Measurements from ENCODE around the gene SEPTIN1. TPM values are rescaled to one million over a fixed set of nuclear protein-coding genes. Genes with fewer than 3 reads are reported as not detected.

Gene SEPTIN1
- total and polyA plus RNA-seq, 2 experiments from 2014 or later = 0.21 to 3.9 TPM

DNA sequence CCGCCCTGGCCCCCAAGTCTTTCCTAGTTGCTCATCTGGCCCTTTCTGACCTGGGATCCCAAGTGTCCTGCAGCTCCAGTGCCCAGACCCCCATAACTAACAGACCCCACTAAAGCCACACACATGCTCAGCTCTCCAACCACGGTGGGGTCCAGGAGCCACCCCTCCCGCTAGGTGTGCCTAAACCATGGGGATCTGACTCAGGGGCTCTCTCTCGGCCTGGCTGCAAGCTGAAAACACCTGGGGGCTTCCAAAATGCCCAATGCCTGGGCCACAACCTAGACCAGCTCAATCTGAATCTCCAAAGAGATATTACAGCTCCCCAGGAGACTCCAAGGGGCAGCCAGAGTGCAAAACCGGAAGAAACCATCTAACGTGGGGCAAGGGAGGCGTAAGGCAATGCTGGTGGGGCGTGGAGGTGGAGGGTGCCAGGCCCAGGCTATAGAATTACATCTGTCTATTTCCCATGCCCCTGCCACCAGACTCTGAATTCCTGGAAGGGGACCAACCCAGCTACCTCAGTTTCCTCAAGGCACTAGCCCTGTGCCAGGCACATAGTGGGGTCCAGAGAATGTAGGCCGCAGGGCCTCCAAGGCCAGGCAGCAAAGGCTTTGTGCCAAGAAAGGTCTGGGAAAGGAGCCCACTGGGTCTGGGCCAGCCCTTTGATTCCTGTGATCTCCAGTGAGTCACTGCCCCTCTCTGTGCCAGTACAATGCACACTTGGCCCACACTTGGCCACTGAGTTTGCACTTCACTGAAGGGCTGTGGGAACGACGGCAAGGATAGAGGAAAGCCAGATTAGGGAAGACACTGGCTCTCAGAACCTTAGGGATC lies 30.6 kb downstream of the SEPTIN1 start:
- H2AFZ ChIP-seq = no peak overlapping the region
- ATAC-seq = no peak
- peaks cover 12% of the 10 kb centered on the region for H3K4me1 Mint-ChIP-seq
- no peaks in the 10 kb centered on the region for H4K20me1 ChIP-seq (replicated peaks; ENCODE audit: insufficient read depth)
- TF ChIP-seq CTCF (conservative IDR thresholded peaks at IDR 0.05; ENCODE audit: low read depth in 2 of 2) = no peak
- no peak for TF ChIP-seq NANOG (IDR thresholded peaks at IDR 0.05; ENCODE audit: borderline replicate concordance)
- no peak for TF ChIP-seq ZNF114 (CRISPR knock-in tag; IDR thresholded peaks at IDR 0.05)
- TF ChIP-seq, protein P1, sequence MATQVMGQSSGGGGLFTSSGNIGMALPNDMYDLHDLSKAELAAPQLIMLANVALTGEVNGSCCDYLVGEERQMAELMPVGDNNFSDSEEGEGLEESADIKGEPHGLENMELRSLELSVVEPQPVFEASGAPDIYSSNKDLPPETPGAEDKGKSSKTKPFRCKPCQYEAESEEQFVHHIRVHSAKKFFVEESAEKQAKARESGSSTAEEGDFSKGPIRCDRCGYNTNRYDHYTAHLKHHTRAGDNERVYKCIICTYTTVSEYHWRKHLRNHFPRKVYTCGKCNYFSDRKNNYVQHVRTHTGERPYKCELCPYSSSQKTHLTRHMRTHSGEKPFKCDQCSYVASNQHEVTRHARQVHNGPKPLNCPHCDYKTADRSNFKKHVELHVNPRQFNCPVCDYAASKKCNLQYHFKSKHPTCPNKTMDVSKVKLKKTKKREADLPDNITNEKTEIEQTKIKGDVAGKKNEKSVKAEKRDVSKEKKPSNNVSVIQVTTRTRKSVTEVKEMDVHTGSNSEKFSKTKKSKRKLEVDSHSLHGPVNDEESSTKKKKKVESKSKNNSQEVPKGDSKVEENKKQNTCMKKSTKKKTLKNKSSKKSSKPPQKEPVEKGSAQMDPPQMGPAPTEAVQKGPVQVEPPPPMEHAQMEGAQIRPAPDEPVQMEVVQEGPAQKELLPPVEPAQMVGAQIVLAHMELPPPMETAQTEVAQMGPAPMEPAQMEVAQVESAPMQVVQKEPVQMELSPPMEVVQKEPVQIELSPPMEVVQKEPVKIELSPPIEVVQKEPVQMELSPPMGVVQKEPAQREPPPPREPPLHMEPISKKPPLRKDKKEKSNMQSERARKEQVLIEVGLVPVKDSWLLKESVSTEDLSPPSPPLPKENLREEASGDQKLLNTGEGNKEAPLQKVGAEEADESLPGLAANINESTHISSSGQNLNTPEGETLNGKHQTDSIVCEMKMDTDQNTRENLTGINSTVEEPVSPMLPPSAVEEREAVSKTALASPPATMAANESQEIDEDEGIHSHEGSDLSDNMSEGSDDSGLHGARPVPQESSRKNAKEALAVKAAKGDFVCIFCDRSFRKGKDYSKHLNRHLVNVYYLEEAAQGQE (IDR thresholded peaks at IDR 0.05; ENCODE audit: unreplicated experiment) = no peak
- TF ChIP-seq POLR2AphosphoS5 (IDR thresholded peaks at IDR 0.05; ENCODE audit: low read depth) = no peak
- TF ChIP-seq, protein P2, sequence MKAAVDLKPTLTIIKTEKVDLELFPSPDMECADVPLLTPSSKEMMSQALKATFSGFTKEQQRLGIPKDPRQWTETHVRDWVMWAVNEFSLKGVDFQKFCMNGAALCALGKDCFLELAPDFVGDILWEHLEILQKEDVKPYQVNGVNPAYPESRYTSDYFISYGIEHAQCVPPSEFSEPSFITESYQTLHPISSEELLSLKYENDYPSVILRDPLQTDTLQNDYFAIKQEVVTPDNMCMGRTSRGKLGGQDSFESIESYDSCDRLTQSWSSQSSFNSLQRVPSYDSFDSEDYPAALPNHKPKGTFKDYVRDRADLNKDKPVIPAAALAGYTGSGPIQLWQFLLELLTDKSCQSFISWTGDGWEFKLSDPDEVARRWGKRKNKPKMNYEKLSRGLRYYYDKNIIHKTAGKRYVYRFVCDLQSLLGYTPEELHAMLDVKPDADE (IDR thresholded peaks at IDR 0.05) = no peak
- H3K4me2 ChIP-seq = no peak overlapping the region
- peaks cover 53% of the 10 kb centered on the region for H3K36me3 Mint-ChIP-seq (ENCODE audit: low read depth)
- no peak for DNase-seq (ENCODE audit: low spot score)
- no peak overlapping the region; the same call in 2 of the 3 replicates for H3K4me3 Mint-ChIP-seq
- no peak overlapping the region for H3K27ac ChIP-seq (ENCODE audit: low read depth)
- H3K27me3 Mint-ChIP-seq (ENCODE audit: insufficient read depth, low read depth, poor library complexity) = peaks cover 18% of the 10 kb centered on the region
- 0 out of 2 replicates have a peak, but pooled peaks cover 12% of the 10 kb centered on the region for H3F3A ChIP-seq (replicated peaks; ENCODE audit: low read depth)
- no peak overlapping the region for H3K27ac Mint-ChIP-seq
- H3K4me3 ChIP-seq = no peak overlapping the region
- H3K36me3 ChIP-seq (ENCODE audit: insufficient read depth) = peaks cover 7% of the 10 kb centered on the region; the same call in 1 of the 2 replicates
- H3K9me2 ChIP-seq (ENCODE audit: insufficient read depth) = no peaks in the 10 kb centered on the region
- peaks cover 16% of the 10 kb centered on the region for H3K79me2 ChIP-seq (replicated peaks; ENCODE audit: insufficient read depth)
- peaks cover 4% of the 10 kb centered on the region; the same call in 2 of the 3 replicates for H3K9me3 Mint-ChIP-seq
- no peaks in the 10 kb centered on the region for H3K27me3 ChIP-seq (ENCODE audit: insufficient read depth)
- H3K4me1 ChIP-seq (ENCODE audit: insufficient read depth) = peaks cover 3% of the 10 kb centered on the region; the same call in 1 of the 2 replicates

- H3K36me3 Mint-ChIP-seq (ENCODE audit: low read depth) = peaks cover 53% of the 10 kb centered on the region
- H3K27me3 ChIP-seq (ENCODE audit: insufficient read depth) = no peaks in the 10 kb centered on the region
- H3K27me3 Mint-ChIP-seq (ENCODE audit: insufficient read depth, low read depth, poor library complexity) = peaks cover 18% of the 10 kb centered on the region
- peaks cover 7% of the 10 kb centered on the region; the same call in 1 of the 2 replicates for H3K36me3 ChIP-seq (ENCODE audit: insufficient read depth)
- no peak overlapping the region for H3K4me3 Mint-ChIP-seq
- no peaks in the 10 kb centered on the region for H4K20me1 ChIP-seq (replicated peaks; ENCODE audit: insufficient read depth)
- 0 out of 2 replicates have a peak, but pooled peaks cover 12% of the 10 kb centered on the region for H3F3A ChIP-seq (replicated peaks; ENCODE audit: low read depth)
- DNase-seq (ENCODE audit: low spot score) = no peak
- peaks cover 4% of the 10 kb centered on the region; the same call in 2 of the 3 replicates for H3K9me3 Mint-ChIP-seq
- H3K4me3 ChIP-seq = no peak overlapping the region
- H3K9me2 ChIP-seq (ENCODE audit: insufficient read depth) = no peaks in the 10 kb centered on the region
- no peak for ATAC-seq
- no peak overlapping the region for H3K4me2 ChIP-seq
- no peak overlapping the region for H3K27ac Mint-ChIP-seq
- no peak overlapping the region for H3K27ac ChIP-seq (ENCODE audit: low read depth)
- H3K4me1 Mint-ChIP-seq = peaks cover 6% of the 10 kb centered on the region
- H3K4me1 ChIP-seq (ENCODE audit: insufficient read depth) = peaks cover under 1% of the 10 kb centered on the region; the same call in 1 of the 2 replicates
- H2AFZ ChIP-seq = no peak overlapping the region
- peaks cover 16% of the 10 kb centered on the region for H3K79me2 ChIP-seq (replicated peaks; ENCODE audit: insufficient read depth)
- TF ChIP-seq EZH2phosphoT487 (IDR thresholded peaks at IDR 0.05; ENCODE audit: unreplicated experiment) = no peak
- TF ChIP-seq EZH2 (IDR thresholded peaks at IDR 0.05; ENCODE audit: low read depth, unreplicated experiment) = no peak
- TF ChIP-seq NANOG (IDR thresholded peaks at IDR 0.05; ENCODE audit: borderline replicate concordance) = no peak
- no peak for TF ChIP-seq ZNF114 (CRISPR knock-in tag; IDR thresholded peaks at IDR 0.05)
- TF ChIP-seq CTCF (conservative IDR thresholded peaks at IDR 0.05; ENCODE audit: low read depth in 2 of 2) = no peak
- TF ChIP-seq, protein P2 (IDR thresholded peaks at IDR 0.05) = no peak
- TF ChIP-seq STAT1 (IDR thresholded peaks at IDR 0.05; ENCODE audit: unreplicated experiment) = no peak
- no peak for TF ChIP-seq JUNB (IDR thresholded peaks at IDR 0.05; ENCODE audit: unreplicated experiment)
These were observed 31.3 kb downstream of the SEPTIN1 start for GRCh38 chr16:30351001-30351441.
